Keratinocyte (primary cell): ENCODE measurements around the gene GPNMB. TPM values are rescaled to one million over a fixed set of nuclear protein-coding genes. Genes with fewer than 3 reads are reported as not detected.
"Not testable (repeated sequence)": the region's sequence is repeated elsewhere in the genome, so short reads cannot be mapped to it uniquely, and the experiment has no call there.

Experiments
- DNase-seq: peaks from one replicate; pipeline ENCODE4 v3.0.0-alpha.2; 2011; ENCODE audit warnings: low read depth, missing footprints, low spot score
- FAIRE-seq: peaks from 2 replicates; lab custom pipeline; 2011; peaks lifted over from hg19 to GRCh38; lab: Jason Lieb, UNC
- H2AFZ ChIP-seq: 2 replicates; pipeline ENCODE4 v1.6.0; 2012; ENCODE audit warnings: low read length, control low read depth, inconsistent platforms; ENCODE audit not compliant: control insufficient read depth
- H3K27ac ChIP-seq: 2 replicates; pipeline ENCODE4 v1.5.1; 2011; ENCODE audit warnings: low read length; ENCODE audit not compliant: control insufficient read depth, insufficient read depth
- H3K27me3 ChIP-seq: 3 replicates; pipeline ENCODE4 v1.6.0; 2011; ENCODE audit warnings: low read length; ENCODE audit not compliant: control insufficient read depth, insufficient read depth; ENCODE audit errors: extremely low read depth
- H3K36me3 ChIP-seq, 2 experiments: 2 replicates in 1 of 2; 3 replicates in 1 of 2; pipeline ENCODE4 v1.5.1; 2011; ENCODE audit warnings: low read length in 2 of 2, mild to moderate bottlenecking in 1 of 2; ENCODE audit not compliant: control insufficient read depth in 2 of 2, insufficient read depth in 2 of 2; ENCODE audit errors: extremely low read depth in 1 of 2
- H3K4me1 ChIP-seq: 3 replicates; pipeline ENCODE4 v1.5.1; 2011; ENCODE audit warnings: low read length; ENCODE audit not compliant: control insufficient read depth, insufficient read depth; ENCODE audit errors: extremely low read depth
- H3K4me2 ChIP-seq: 3 replicates; pipeline ENCODE4 v1.6.0; 2011; ENCODE audit warnings: low read depth, low read length; ENCODE audit not compliant: control insufficient read depth, insufficient read depth; ENCODE audit errors: extremely low read depth
- H3K4me3 ChIP-seq, 3 experiments: fragments of 200-600 bp in 1 of 3; sonication (generic) in 1 of 3; 2 replicates in 2 of 3; 3 replicates in 1 of 3; pipeline ENCODE4 v1.5.1; 2011 to 2016; ENCODE audit warnings: low read length in 3 of 3, mild to moderate bottlenecking in 3 of 3, control low read depth in 2 of 3, inconsistent platforms in 1 of 3, low read depth in 1 of 3, mixed read lengths in 1 of 3, mixed run types in 1 of 3, moderate library complexity in 1 of 3; ENCODE audit not compliant: control insufficient read depth in 2 of 3, insufficient read depth in 2 of 3; ENCODE audit errors: extremely low read depth in 1 of 3
- H3K79me2 ChIP-seq: 2 replicates; pipeline ENCODE4 v1.6.0; 2012; ENCODE audit warnings: low read length; ENCODE audit not compliant: control insufficient read depth, insufficient read depth
- H3K9ac ChIP-seq: 3 replicates; pipeline ENCODE4 v1.6.0; 2011; ENCODE audit warnings: low read length; ENCODE audit not compliant: control insufficient read depth, insufficient read depth; ENCODE audit errors: extremely low read depth
- H3K9me1 ChIP-seq: 3 replicates; pipeline ENCODE4 v1.6.0; 2011; ENCODE audit warnings: low read length; ENCODE audit not compliant: control insufficient read depth, insufficient read depth; ENCODE audit errors: extremely low read depth
- H3K9me3 ChIP-seq: 2 replicates; pipeline ENCODE4 v1.5.1; 2012; ENCODE audit warnings: low read depth, low read length; ENCODE audit not compliant: control insufficient read depth
- H4K20me1 ChIP-seq: 3 replicates; pipeline ENCODE4 v1.6.0; 2011; ENCODE audit warnings: low read length; ENCODE audit not compliant: control insufficient read depth, insufficient read depth; ENCODE audit errors: extremely low read depth
- EZH2 ChIP-seq: IDR thresholded peaks from one replicate; pipeline ENCODE4 v1.6.1; 2012; ENCODE audit warnings: inconsistent platforms, mild to moderate bottlenecking, low read length, moderate library complexity
- dilution Hi-C: fragments of 300-500 bp; cut with MboI; formaldehyde crosslinking; loops from one replicate; pipeline ENCODE4 v1.7.0; 2020; ENCODE audit warnings: low sequenced_read_pairs; ENCODE audit not compliant: extremely low pct_ligation_motif_present
- polyA plus RNA-seq, 5 experiments: library from polyadenylated mRNA; depleted of rRNA in 3 of 5; stranded (reverse) in 3 of 5; stranded (forward) in 1 of 5; unstranded in 1 of 5; fragments of >200 nt; gene quantifications; 1 replicate in 1 of 5; 2 replicates in 3 of 5; 3 replicates in 1 of 5; pipeline versions ENCODE4 v1.2.1 to v1.2.3, GENCODE V29; 2011 to 2012; ENCODE audit warnings: missing spikeins in 2 of 5, low read depth in 1 of 5, low replicate concordance in 1 of 5
- TF ChIP-seq, protein P1 (sequence below), 3 experiments: IDR thresholded peaks in 1 of 3; conservative IDR thresholded peaks in 1 of 3; optimal IDR thresholded peaks in 1 of 3; 2 replicates in 2 of 3; 3 replicates in 1 of 3; pipeline versions ENCODE3 to v1.5.1; 2011; ENCODE audit warnings: low read length in 3 of 3, mild to moderate bottlenecking in 3 of 3, moderate library complexity in 2 of 3, control low read depth in 1 of 3, inconsistent platforms in 1 of 3; ENCODE audit not compliant: insufficient read depth in 2 of 3; ENCODE audit errors: extremely low read depth in 1 of 3

The GPNMB gene
- polyA plus RNA-seq, 1 donor (not counting 4 experiments of a cell fraction or from before 2014, with no cell fraction given), result 142 TPM

DNA sequence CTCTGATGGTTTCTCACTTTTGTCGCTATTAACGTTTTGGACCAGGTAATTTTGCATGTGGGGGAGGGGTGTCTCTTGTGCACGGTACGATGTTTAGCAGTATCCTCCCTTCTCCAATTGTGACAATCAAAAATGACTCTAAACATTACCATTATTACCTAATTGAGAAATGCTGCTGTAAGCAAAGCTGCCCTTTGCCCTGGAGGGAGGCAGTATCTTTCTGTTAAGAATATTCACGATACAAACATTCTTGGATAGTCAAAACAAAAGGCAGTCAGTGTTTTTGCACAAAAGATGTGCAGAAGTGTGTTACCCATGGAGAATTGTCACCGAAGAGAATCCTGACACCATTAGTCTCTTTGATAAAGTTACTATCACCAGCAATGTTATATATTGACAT is 62.2 kb downstream of the GPNMB start:
- no peaks in the 10 kb centered on the region for H4K20me1 ChIP-seq
- H2AFZ ChIP-seq, result no peak overlapping the region
- peaks cover 8 to 11% of the 10 kb centered on the region in 2 experiments for H3K36me3 ChIP-seq
- dilution Hi-C loops, result no loop called here
- no peak overlapping the region for H3K9ac ChIP-seq
- DNase-seq (no peak), FAIRE-seq (no peak)
- H3K9me3 ChIP-seq, result no peaks in the 10 kb centered on the region
- H3K27ac ChIP-seq, result no peak overlapping the region
- TF ChIP-seq EZH2, result no peak
- TF ChIP-seq, protein P1, sequence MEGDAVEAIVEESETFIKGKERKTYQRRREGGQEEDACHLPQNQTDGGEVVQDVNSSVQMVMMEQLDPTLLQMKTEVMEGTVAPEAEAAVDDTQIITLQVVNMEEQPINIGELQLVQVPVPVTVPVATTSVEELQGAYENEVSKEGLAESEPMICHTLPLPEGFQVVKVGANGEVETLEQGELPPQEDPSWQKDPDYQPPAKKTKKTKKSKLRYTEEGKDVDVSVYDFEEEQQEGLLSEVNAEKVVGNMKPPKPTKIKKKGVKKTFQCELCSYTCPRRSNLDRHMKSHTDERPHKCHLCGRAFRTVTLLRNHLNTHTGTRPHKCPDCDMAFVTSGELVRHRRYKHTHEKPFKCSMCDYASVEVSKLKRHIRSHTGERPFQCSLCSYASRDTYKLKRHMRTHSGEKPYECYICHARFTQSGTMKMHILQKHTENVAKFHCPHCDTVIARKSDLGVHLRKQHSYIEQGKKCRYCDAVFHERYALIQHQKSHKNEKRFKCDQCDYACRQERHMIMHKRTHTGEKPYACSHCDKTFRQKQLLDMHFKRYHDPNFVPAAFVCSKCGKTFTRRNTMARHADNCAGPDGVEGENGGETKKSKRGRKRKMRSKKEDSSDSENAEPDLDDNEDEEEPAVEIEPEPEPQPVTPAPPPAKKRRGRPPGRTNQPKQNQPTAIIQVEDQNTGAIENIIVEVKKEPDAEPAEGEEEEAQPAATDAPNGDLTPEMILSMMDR (optimal IDR thresholded peaks at IDR 0.05 in 1 of 3, IDR thresholded peaks at IDR 0.05 in 1 of 3, conservative IDR thresholded peaks at IDR 0.05 in 1 of 3; ENCODE audit: extremely low read depth in 1 of 3, insufficient read depth in 2 of 3, low read length in 3 of 3), result no peak
- H3K4me2 ChIP-seq, result no peak overlapping the region
- no peaks in the 10 kb centered on the region for H3K4me1 ChIP-seq
- H3K4me3 ChIP-seq, result no peak overlapping the region
- no peaks in the 10 kb centered on the region for H3K9me1 ChIP-seq
- peaks cover 27% of the 10 kb centered on the region for H3K79me2 ChIP-seq
- H3K27me3 ChIP-seq, result no peaks in the 10 kb centered on the region

DNA sequence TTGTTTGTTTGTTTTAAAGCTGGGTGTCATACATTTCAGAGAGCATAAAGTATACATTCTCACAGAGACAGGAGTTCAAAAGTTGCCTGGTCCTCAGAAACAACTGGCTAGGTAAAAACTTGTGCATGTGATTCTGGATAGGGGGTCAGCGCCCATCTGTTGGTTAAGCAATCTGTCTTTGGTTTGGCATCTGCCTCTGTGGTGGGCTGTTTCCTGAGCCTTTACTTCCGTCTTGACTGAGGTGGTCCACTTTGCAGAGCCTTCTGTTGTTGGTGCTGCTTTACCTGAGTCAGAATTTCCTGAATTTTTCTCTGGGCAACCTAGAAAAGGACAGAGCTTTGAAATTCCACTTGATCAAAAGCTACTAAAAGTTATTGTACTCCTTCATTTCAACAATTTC is 65.6 kb downstream of the GPNMB start:
- peaks cover 8 to 11% of the 10 kb centered on the region in 2 experiments for H3K36me3 ChIP-seq
- H2AFZ ChIP-seq, DNase-seq, H3K9me1 ChIP-seq, dilution Hi-C loops, H3K9me3 ChIP-seq, H3K27ac ChIP-seq, H3K79me2 ChIP-seq, H3K4me3 ChIP-seq, H3K4me1 ChIP-seq, H4K20me1 ChIP-seq, H3K27me3 ChIP-seq, H3K4me2 ChIP-seq, H3K9ac ChIP-seq, FAIRE-seq: not testable (repeated sequence)

DNA sequence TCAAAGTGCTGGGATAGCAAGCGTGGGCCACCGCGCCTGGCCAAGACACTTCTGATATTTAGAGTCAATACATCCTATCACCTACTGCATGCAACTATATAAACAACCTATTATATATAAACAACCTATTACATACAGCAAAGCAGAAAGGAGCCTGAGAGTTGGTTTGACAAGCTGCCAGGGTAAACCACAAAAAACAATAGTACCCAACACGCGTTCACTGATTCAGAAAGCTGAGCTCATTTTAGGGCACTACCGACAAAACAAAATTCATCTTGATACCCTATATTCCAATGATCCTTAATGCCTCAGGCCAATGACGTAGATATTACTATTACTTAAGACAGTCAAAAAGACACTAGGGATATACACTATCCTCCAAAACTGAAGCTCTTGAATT is 68.8 kb downstream of the GPNMB start:
- no peak overlapping the region for H2AFZ ChIP-seq
- DNase-seq (no peak), FAIRE-seq (peak; percentile 26)
- H3K9ac ChIP-seq, result no peak overlapping the region
- dilution Hi-C loops, result no loop called here
- H4K20me1 ChIP-seq, result no peaks in the 10 kb centered on the region
- peaks cover 4% of the 10 kb centered on the region for H3K27me3 ChIP-seq
- H3K4me3 ChIP-seq, result no peak overlapping the region
- H3K4me1 ChIP-seq, result peaks cover 8% of the 10 kb centered on the region
- no peaks in the 10 kb centered on the region for H3K9me3 ChIP-seq
- H3K27ac ChIP-seq, result no peak overlapping the region
- H3K4me2 ChIP-seq, result no peak overlapping the region
- no peak for TF ChIP-seq EZH2
- TF ChIP-seq, protein P1 (optimal IDR thresholded peaks at IDR 0.05 in 1 of 3, IDR thresholded peaks at IDR 0.05 in 1 of 3, conservative IDR thresholded peaks at IDR 0.05 in 1 of 3; ENCODE audit: extremely low read depth in 1 of 3, insufficient read depth in 2 of 3, low read length in 3 of 3), result no peak
- H3K79me2 ChIP-seq, result no peaks in the 10 kb centered on the region
- H3K9me1 ChIP-seq, result no peaks in the 10 kb centered on the region
- peaks cover 0 to 11% of the 10 kb centered on the region in 2 experiments for H3K36me3 ChIP-seq
